ENCODE data around the gene LAMTOR2. TPM values are rescaled to one million over a fixed set of nuclear protein-coding genes. Genes with fewer than 3 reads are reported as not detected.
"Not testable (repeated sequence)": the region's sequence is repeated elsewhere in the genome, so short reads cannot be mapped to it uniquely, and the experiment has no call there.

The LAMTOR2 gene
- total RNA-seq, 1 donor: 40.4 TPM

GRCh38 chr1:156069490-156070455 lies 15.2 kb downstream of the LAMTOR2 start:
- DNase-seq (ENCODE audit: low read depth): no peak
- no peak overlapping the region for H3K4me3 ChIP-seq (ENCODE audit: low read depth, low read length)
- no peak for TF ChIP-seq CTCF (IDR thresholded peaks at IDR 0.05; ENCODE audit: insufficient read depth, low read length)

GRCh38 chr1:156070548-156070947 lies 16.0 kb downstream of the LAMTOR2 start:
- no peak for TF ChIP-seq CTCF (IDR thresholded peaks at IDR 0.05; ENCODE audit: insufficient read depth, low read length)
- DNase-seq (ENCODE audit: low read depth): no peak
- H3K4me3 ChIP-seq (ENCODE audit: low read depth, low read length): no peak overlapping the region

- DNase-seq (ENCODE audit: low read depth); H3K4me3 ChIP-seq (ENCODE audit: low read depth, low read length): not testable (repeated sequence)
Observed at GRCh38 chr1:156071332-156071816, 16.8 kb downstream of the LAMTOR2 start.

- no peak for DNase-seq (ENCODE audit: low read depth)
- TF ChIP-seq CTCF (IDR thresholded peaks at IDR 0.05; ENCODE audit: insufficient read depth, low read length): no peak
- no peak overlapping the region for H3K4me3 ChIP-seq (ENCODE audit: low read depth, low read length)
Observed at GRCh38 chr1:156072251-156072650, 17.7 kb downstream of the LAMTOR2 start.

GRCh38 chr1:156073110-156073687 lies 18.6 kb downstream of the LAMTOR2 start:
- TF ChIP-seq CTCF (IDR thresholded peaks at IDR 0.05; ENCODE audit: insufficient read depth, low read length): no peak

GRCh38 chr1:156073740-156074139 lies 19.2 kb downstream of the LAMTOR2 start:
- TF ChIP-seq CTCF (IDR thresholded peaks at IDR 0.05; ENCODE audit: insufficient read depth, low read length): no peak
- no peak overlapping the region for H3K4me3 ChIP-seq (ENCODE audit: low read depth, low read length)
- DNase-seq (ENCODE audit: low read depth): no peak

More at GRCh38 chr1:156073110-156073687, 18.6 kb downstream of the LAMTOR2 start:
- DNase-seq (ENCODE audit: low read depth): no peak
- H3K4me3 ChIP-seq (ENCODE audit: low read depth, low read length): no peak overlapping the region

GRCh38 chr1:156074661-156075060 lies 20.1 kb downstream of the LAMTOR2 start:
- H3K4me3 ChIP-seq (ENCODE audit: low read depth, low read length): no peak overlapping the region
- no peak for TF ChIP-seq CTCF (IDR thresholded peaks at IDR 0.05; ENCODE audit: insufficient read depth, low read length)
- no peak for DNase-seq (ENCODE audit: low read depth)

Measured in fibroblast of the aortic adventitia (primary cell).